Measurements from ENCODE around the gene ZC3H12D. TPM values are rescaled to one million over a fixed set of nuclear protein-coding genes. Genes with fewer than 3 reads are reported as not detected.
"Not testable (repeated sequence)": the region's sequence is repeated elsewhere in the genome, so short reads cannot be mapped to it uniquely, and the experiment has no call there.

ZC3H12D gene
- total RNA-seq, 6 donors from 2014 or later = 1.4 to 5.7 (median 2.6) TPM

DNA sequence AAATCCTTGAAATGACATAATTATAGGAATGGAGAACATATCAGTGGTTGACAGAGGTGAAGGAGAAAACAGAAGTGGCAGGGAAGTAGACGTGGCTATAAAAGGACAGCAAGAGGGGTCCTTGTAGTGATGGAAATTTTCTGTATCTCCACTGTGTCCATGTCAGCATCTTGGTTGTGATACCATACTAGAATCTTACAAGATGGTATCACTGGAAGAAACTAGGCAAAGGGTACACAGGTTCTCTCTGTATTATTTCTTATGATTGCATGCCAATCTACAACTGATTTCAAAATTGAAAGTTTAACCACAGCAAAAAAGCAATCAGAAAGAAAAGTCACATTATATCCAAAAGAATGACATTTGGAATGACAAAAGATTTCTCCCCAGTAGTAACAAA is 16.4 kb upstream of the ZC3H12D start:
- DNase-seq = no peak
- WGBS, 2 donors = 86 to 100% methylated on average over 1 of the region's 1 CpG
- no peak overlapping the region for H3K27ac ChIP-seq
- no peaks in the 10 kb centered on the region for H3K9me3 ChIP-seq
- TF ChIP-seq POLR2AphosphoS5 (IDR thresholded peaks at IDR 0.05) = no peak
- no peak for TF ChIP-seq CTCF (IDR thresholded peaks at IDR 0.05)
- no peak for TF ChIP-seq EP300 (IDR thresholded peaks at IDR 0.05)
- TF ChIP-seq POLR2A (IDR thresholded peaks at IDR 0.05) = no peak
- H3K36me3 ChIP-seq = peaks cover 0 to 9% (median 0%) of the 10 kb centered on the region in 4 donors
- no peaks in the 10 kb centered on the region for H3K4me1 ChIP-seq
- ATAC-seq (ENCODE audit: low FRiP score in 2 of 2) = no peak
- H3K4me3 ChIP-seq = no peak overlapping the region
- no peaks in the 10 kb centered on the region for H3K27me3 ChIP-seq

GRCh38 chr6:149500096-149500495 is 15.3 kb upstream of the ZC3H12D start:
- Histone ChIP-seq H3K9me3 (no peaks in the 10 kb centered on the region), H3K4me1 (no peaks in the 10 kb centered on the region), H3K36me3 (peaks cover 0 to 5% (median 0%) of the 10 kb centered on the region in 4 donors), H3K27me3 (no peaks in the 10 kb centered on the region), H3K4me3 (no peak overlapping the region), H3K27ac (peak overlapping the region in 1 of 4 donors; percentile 19)
- DNase-seq (no peak), ATAC-seq (ENCODE audit: low FRiP score in 2 of 2) (no peak)
- WGBS, 2 donors = 88% methylated on average over 1 of the region's 1 CpG
- no peak for TF ChIP-seq CTCF (IDR thresholded peaks at IDR 0.05)
- TF ChIP-seq EP300 (IDR thresholded peaks at IDR 0.05) = no peak
- TF ChIP-seq POLR2AphosphoS5 (IDR thresholded peaks at IDR 0.05) = no peak
- no peak for TF ChIP-seq POLR2A (IDR thresholded peaks at IDR 0.05)

GRCh38 chr6:149499066-149499465 is 14.3 kb upstream of the ZC3H12D start:
- ATAC-seq (ENCODE audit: low FRiP score in 2 of 2) (peak in 1 of 2 donors; percentile 36), DNase-seq (no peak)
- peaks cover 0 to 5% (median 0%) of the 10 kb centered on the region in 4 donors for H3K36me3 ChIP-seq
- no peaks in the 10 kb centered on the region for H3K9me3 ChIP-seq
- H3K27me3 ChIP-seq = no peaks in the 10 kb centered on the region
- 73 to 74% methylated on average over 3 of the region's 3 CpGs for WGBS, 2 donors
- no peak overlapping the region for H3K4me3 ChIP-seq
- TF ChIP-seq CTCF (IDR thresholded peaks at IDR 0.05) = no peak
- peak in 1 of 4 donors; percentile 54 for TF ChIP-seq POLR2A (IDR thresholded peaks at IDR 0.05)
- H3K27ac ChIP-seq = peak overlapping the region in 1 of 4 donors; percentile 19
- H3K4me1 ChIP-seq = no peaks in the 10 kb centered on the region

- no peak overlapping the region for H3K27ac ChIP-seq
- WGBS, 2 donors = 92 to 96% methylated on average over 2 of the region's 2 CpGs
- DNase-seq (no peak), ATAC-seq (ENCODE audit: low FRiP score in 2 of 2) (no peak)
- H3K4me1 ChIP-seq = no peaks in the 10 kb centered on the region
- no peaks in the 10 kb centered on the region for H3K9me3 ChIP-seq
- H3K4me3 ChIP-seq = no peak overlapping the region
- H3K36me3 ChIP-seq = no peaks in the 10 kb centered on the region
- no peak for TF ChIP-seq POLR2AphosphoS5 (IDR thresholded peaks at IDR 0.05)
- TF ChIP-seq EP300 (IDR thresholded peaks at IDR 0.05) = no peak
- TF ChIP-seq POLR2A (IDR thresholded peaks at IDR 0.05) = no peak
- TF ChIP-seq CTCF (IDR thresholded peaks at IDR 0.05) = no peak
- H3K27me3 ChIP-seq = no peaks in the 10 kb centered on the region
Measured at GRCh38 chr6:149497365-149497764, 12.6 kb upstream of the ZC3H12D start.

DNA sequence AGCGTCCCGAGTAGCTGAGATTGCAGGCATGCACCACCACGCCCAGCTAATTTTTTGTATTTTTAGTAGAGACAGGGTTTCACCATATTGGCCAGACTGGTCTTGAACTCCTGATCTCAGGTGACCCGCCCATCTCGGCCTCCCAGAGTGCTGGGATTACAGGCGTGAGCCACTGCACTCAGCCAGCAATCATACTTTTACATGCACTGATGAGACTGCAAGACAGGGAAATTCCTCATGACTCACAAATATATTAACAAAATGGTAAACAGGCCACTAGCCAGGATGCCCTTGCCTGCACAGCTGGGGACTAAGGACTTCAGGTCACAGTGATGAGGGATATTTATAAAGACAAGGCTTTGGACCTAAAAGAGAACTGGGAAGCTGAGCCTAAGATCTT is 11.8 kb upstream of the ZC3H12D start:
- not testable (repeated sequence) for H3K9me3 ChIP-seq; H3K36me3 ChIP-seq; H3K27ac ChIP-seq; H3K4me1 ChIP-seq; ATAC-seq (ENCODE audit: low FRiP score in 2 of 2); DNase-seq; H3K27me3 ChIP-seq; H3K4me3 ChIP-seq
- 90 to 91% methylated on average over 6 of the region's 6 CpGs for WGBS, 2 donors

DNA sequence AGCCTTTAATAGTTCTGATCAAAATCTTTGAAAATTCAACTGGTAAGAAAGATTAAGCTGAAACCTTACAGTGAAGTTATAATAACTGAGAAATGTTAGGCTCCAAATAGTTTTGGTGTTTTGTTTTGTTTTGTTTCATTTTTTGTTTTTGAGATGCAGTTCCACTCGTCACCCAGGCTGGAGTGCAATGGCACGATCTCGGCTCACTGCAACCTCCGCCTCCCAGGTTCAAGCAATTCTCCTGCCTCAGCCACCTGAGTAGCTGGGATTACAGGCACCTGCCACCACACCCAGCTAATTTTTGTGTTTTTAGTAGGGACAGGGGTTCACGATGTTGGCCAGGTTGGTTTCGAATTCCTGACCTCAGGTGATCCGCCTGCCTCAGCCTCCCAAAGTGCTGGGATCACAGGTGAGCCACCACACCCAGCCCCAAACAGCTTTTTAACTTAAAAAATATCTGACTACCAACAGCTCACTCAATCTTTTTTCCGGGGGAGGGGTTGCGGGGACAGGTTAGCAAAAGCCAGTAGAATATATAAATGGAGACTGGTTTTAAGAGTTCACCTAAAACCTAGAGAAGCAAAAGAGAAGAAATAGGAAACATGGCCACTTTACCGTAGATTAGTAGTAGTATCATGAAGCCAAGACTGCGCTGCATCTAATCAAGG is 10.7 kb upstream of the ZC3H12D start:
- H3K36me3 ChIP-seq; ATAC-seq (ENCODE audit: low FRiP score in 2 of 2); H3K9me3 ChIP-seq; H3K4me1 ChIP-seq; H3K27me3 ChIP-seq; H3K4me3 ChIP-seq; DNase-seq; H3K27ac ChIP-seq: not testable (repeated sequence)
- WGBS, 2 donors = 75 to 91% methylated on average over 11 of the region's 11 CpGs

GRCh38 chr6:149494810-149495209 is 10.0 kb upstream of the ZC3H12D start:
- H3K4me3 ChIP-seq; ATAC-seq (ENCODE audit: low FRiP score in 2 of 2); H3K27me3 ChIP-seq; H3K9me3 ChIP-seq; H3K36me3 ChIP-seq; H3K4me1 ChIP-seq; DNase-seq; H3K27ac ChIP-seq: not testable (repeated sequence)
- 86 to 88% methylated on average over 4 of the region's 4 CpGs for WGBS, 2 donors

All from upper lobe of left lung (tissue), 6 donors.